GM23338 (cell line): ENCODE results near the gene CNTRL. TPM values are rescaled to one million over a fixed set of nuclear protein-coding genes. Genes with fewer than 3 reads are reported as not detected.
"Not testable (repeated sequence)": the region's sequence is repeated elsewhere in the genome, so short reads cannot be mapped to it uniquely, and the experiment has no call there.

Experiments used
- ATAC-seq: fragments of 200-7000 bp; cut with Tn5 transposase; 3 replicates; pipeline ENCODE4 v1.9.1; 2020
- DNase-seq: peaks from one replicate; pipeline ENCODE4 v3.0.0-alpha.2; 2015; ENCODE audit warnings: low spot score
- H2AFZ ChIP-seq: fragments of 200-600 bp; sonication (generic); 2 replicates; pipeline ENCODE4 v1.8.0; 2016; ENCODE audit warnings: antibody characterized with exemption, mild to moderate bottlenecking, moderate library complexity
- H3F3A ChIP-seq: fragments of 200-600 bp; sonication (generic); replicated peaks from 2 replicates; pipeline ENCODE4 v1.8.0; 2017; ENCODE audit warnings: antibody characterized with exemption, mixed run types, low read depth
- H3K27ac ChIP-seq: fragments of 200-600 bp; sonication (generic); 2 replicates; pipeline ENCODE4 v1.6.1; 2016; ENCODE audit warnings: low read depth
- H3K27me3 ChIP-seq: fragments of 200-600 bp; sonication (generic); 2 replicates; pipeline ENCODE4 v1.8.0; 2016; ENCODE audit warnings: mild to moderate bottlenecking, mixed run types, moderate library complexity; ENCODE audit not compliant: insufficient read depth
- H3K36me3 ChIP-seq: fragments of 200-600 bp; sonication (generic); 2 replicates; pipeline ENCODE4 v1.8.0; 2016; ENCODE audit warnings: mild to moderate bottlenecking; ENCODE audit not compliant: insufficient read depth
- H3K4me1 ChIP-seq: fragments of 200-600 bp; sonication (generic); 2 replicates; pipeline ENCODE4 v1.8.0; 2016; ENCODE audit warnings: mild to moderate bottlenecking, moderate library complexity; ENCODE audit not compliant: insufficient read depth
- H3K4me2 ChIP-seq: fragments of 200-600 bp; sonication (generic); 2 replicates; pipeline ENCODE4 v1.7.1; 2017; ENCODE audit warnings: mixed run types
- H3K4me3 ChIP-seq: fragments of 200-600 bp; sonication (generic); 2 replicates; pipeline ENCODE4 v1.6.1; 2016; ENCODE audit warnings: mixed run types
- H3K79me2 ChIP-seq: fragments of 200-600 bp; sonication (generic); replicated peaks from 2 replicates; pipeline ENCODE4 v1.8.0; 2017; ENCODE audit warnings: mild to moderate bottlenecking; ENCODE audit not compliant: insufficient read depth
- H3K9me2 ChIP-seq: fragments of 200-600 bp; sonication (generic); 2 replicates; pipeline ENCODE4 v1.8.0; 2017; ENCODE audit not compliant: insufficient read depth
- H4K20me1 ChIP-seq: fragments of 200-600 bp; sonication (generic); replicated peaks from 2 replicates; pipeline ENCODE4 v1.8.0; 2017; ENCODE audit warnings: mild to moderate bottlenecking; ENCODE audit not compliant: insufficient read depth
- H3K27ac Mint-ChIP-seq: 2 replicates; pipeline ENCODE4 v1.8.0; 2020; ENCODE audit warnings: inconsistent platforms, mild to moderate bottlenecking, moderate library complexity, mixed read lengths
- H3K27me3 Mint-ChIP-seq: 3 replicates; pipeline ENCODE4 v1.8.0; 2022; ENCODE audit warnings: low read depth, mild to moderate bottlenecking, moderate library complexity, mixed read lengths, inconsistent platforms; ENCODE audit not compliant: insufficient read depth, poor library complexity
- H3K36me3 Mint-ChIP-seq: 3 replicates; pipeline ENCODE4 v1.8.0; 2021; ENCODE audit warnings: low read depth, mild to moderate bottlenecking, inconsistent platforms, moderate library complexity, mixed read lengths
- H3K4me1 Mint-ChIP-seq: 3 replicates; pipeline ENCODE4 v1.8.0; 2020; ENCODE audit warnings: mild to moderate bottlenecking, inconsistent platforms, mixed read lengths
- H3K4me3 Mint-ChIP-seq: 3 replicates; pipeline ENCODE4 v1.8.0; 2021; ENCODE audit warnings: moderate library complexity, mild to moderate bottlenecking, inconsistent platforms, mixed read lengths
- H3K9me3 Mint-ChIP-seq: 3 replicates; pipeline ENCODE4 v1.8.0; 2020; ENCODE audit warnings: moderate library complexity, mild to moderate bottlenecking, inconsistent platforms, mixed read lengths
- EZH2phosphoT487 ChIP-seq: fragments of 200-600 bp; sonication (generic); IDR thresholded peaks from one replicate; pipeline ENCODE4 v1.8.1; 2018; ENCODE audit warnings: antibody characterized with exemption; ENCODE audit not compliant: unreplicated experiment
- JUNB ChIP-seq: IDR thresholded peaks from one replicate; pipeline ENCODE4 v1.6.1; 2016; ENCODE audit warnings: antibody characterized with exemption; ENCODE audit not compliant: unreplicated experiment
- polyA plus RNA-seq: library from polyadenylated mRNA; unstranded; fragments of >200 nt; fragmentation: Nextera tagmentation; extraction: Ambion mirVana; gene quantifications from 2 replicates; pipeline ENCODE4 v1.2.1, GENCODE V29; 2016
- total RNA-seq: library from RNA; depleted of rRNA; stranded (reverse); fragments of >200 nt; shearing (Covaris generic); gene quantifications from 2 replicates; pipeline ENCODE4 v1.2.3, GENCODE V29; 2014
- TF ChIP-seq, protein P1 (sequence below), 2 experiments: fragments of 200-600 bp in 1 of 2; sonication (generic) in 1 of 2; conservative IDR thresholded peaks; 2 replicates each; pipeline versions ENCODE4 v1.5.1 to v1.6.1; 2016 to 2017; ENCODE audit warnings: antibody characterized with exemption in 2 of 2, low read depth in 2 of 2, mild to moderate bottlenecking in 2 of 2, moderate library complexity in 1 of 2
- TF ChIP-seq, protein P2 (sequence below): IDR thresholded peaks from one replicate; pipeline ENCODE4 v1.6.1; 2018; ENCODE audit warnings: antibody characterized with exemption; ENCODE audit not compliant: unreplicated experiment

Gene CNTRL
- total and polyA plus RNA-seq, 2 experiments from 2014 or later: 9.2 to 11.7 TPM

DNA sequence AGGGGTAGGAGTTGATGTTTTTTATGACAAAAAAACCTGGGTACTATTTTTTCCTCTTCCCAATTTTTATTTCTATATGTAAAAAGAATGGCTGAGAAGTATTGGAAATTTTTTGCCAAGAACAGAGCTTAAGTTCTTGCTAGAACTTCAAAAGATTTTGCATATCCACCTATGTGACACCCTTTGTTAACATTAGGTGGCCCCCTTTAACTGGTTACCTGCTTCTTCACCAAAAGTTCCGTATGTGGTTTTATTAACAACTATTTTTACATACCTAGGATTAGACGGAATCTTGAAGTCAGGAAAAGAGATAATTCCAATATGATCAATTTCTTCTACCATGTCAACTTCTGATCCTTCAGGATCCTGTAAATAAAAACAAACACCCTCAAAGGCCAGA, 40.2 kb upstream of the CNTRL start:
- no peak overlapping the region for H2AFZ ChIP-seq
- TF ChIP-seq, protein P1, sequence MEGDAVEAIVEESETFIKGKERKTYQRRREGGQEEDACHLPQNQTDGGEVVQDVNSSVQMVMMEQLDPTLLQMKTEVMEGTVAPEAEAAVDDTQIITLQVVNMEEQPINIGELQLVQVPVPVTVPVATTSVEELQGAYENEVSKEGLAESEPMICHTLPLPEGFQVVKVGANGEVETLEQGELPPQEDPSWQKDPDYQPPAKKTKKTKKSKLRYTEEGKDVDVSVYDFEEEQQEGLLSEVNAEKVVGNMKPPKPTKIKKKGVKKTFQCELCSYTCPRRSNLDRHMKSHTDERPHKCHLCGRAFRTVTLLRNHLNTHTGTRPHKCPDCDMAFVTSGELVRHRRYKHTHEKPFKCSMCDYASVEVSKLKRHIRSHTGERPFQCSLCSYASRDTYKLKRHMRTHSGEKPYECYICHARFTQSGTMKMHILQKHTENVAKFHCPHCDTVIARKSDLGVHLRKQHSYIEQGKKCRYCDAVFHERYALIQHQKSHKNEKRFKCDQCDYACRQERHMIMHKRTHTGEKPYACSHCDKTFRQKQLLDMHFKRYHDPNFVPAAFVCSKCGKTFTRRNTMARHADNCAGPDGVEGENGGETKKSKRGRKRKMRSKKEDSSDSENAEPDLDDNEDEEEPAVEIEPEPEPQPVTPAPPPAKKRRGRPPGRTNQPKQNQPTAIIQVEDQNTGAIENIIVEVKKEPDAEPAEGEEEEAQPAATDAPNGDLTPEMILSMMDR (conservative IDR thresholded peaks at IDR 0.05; ENCODE audit: low read depth in 2 of 2): peak in 1 of 2 experiments; percentile 15; a peak in 1 of 4 replicates
- TF ChIP-seq, protein P2, sequence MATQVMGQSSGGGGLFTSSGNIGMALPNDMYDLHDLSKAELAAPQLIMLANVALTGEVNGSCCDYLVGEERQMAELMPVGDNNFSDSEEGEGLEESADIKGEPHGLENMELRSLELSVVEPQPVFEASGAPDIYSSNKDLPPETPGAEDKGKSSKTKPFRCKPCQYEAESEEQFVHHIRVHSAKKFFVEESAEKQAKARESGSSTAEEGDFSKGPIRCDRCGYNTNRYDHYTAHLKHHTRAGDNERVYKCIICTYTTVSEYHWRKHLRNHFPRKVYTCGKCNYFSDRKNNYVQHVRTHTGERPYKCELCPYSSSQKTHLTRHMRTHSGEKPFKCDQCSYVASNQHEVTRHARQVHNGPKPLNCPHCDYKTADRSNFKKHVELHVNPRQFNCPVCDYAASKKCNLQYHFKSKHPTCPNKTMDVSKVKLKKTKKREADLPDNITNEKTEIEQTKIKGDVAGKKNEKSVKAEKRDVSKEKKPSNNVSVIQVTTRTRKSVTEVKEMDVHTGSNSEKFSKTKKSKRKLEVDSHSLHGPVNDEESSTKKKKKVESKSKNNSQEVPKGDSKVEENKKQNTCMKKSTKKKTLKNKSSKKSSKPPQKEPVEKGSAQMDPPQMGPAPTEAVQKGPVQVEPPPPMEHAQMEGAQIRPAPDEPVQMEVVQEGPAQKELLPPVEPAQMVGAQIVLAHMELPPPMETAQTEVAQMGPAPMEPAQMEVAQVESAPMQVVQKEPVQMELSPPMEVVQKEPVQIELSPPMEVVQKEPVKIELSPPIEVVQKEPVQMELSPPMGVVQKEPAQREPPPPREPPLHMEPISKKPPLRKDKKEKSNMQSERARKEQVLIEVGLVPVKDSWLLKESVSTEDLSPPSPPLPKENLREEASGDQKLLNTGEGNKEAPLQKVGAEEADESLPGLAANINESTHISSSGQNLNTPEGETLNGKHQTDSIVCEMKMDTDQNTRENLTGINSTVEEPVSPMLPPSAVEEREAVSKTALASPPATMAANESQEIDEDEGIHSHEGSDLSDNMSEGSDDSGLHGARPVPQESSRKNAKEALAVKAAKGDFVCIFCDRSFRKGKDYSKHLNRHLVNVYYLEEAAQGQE: no peak
- Mint-ChIP-seq H3K9me3 (no peaks in the 10 kb centered on the region), H3K27ac (no peak overlapping the region), H3K36me3 (no peaks in the 10 kb centered on the region), H3K4me3 (no peak overlapping the region), H3K27me3 (no peaks in the 10 kb centered on the region), H3K4me1 (no peaks in the 10 kb centered on the region)
- no peaks in the 10 kb centered on the region for H3K27me3 ChIP-seq
- ATAC-seq (no peak), DNase-seq (no peak)
- no peak overlapping the region for H3K4me3 ChIP-seq
- H3K9me2 ChIP-seq: no peaks in the 10 kb centered on the region
- H3K4me1 ChIP-seq: no peaks in the 10 kb centered on the region
- H3K27ac ChIP-seq: no peak overlapping the region
- no peaks in the 10 kb centered on the region for H3K36me3 ChIP-seq
- no peaks in the 10 kb centered on the region for H3F3A ChIP-seq
- no peaks in the 10 kb centered on the region for H4K20me1 ChIP-seq
- H3K79me2 ChIP-seq: no peaks in the 10 kb centered on the region
- no peak overlapping the region for H3K4me2 ChIP-seq

DNA sequence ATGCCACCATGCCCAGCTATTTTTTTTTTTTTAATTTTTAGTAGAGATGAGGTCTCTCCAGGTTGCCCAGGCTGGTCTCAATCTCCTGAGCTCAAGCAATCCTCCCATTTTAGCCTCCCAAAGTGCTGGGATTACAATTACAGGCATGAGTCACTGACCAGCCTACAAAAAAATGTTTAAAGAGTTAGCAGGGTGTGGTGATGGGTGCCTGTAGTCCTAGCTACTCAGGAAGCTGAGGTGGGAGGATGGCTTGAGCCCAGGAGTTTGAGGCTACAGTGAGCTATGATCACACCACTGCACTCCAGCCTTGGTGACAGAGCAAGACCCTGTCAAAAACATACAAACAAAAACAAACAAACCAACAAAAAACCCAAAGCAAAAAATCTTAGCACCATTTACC, 39.0 kb upstream of the CNTRL start:
- H2AFZ ChIP-seq, H3K27ac Mint-ChIP-seq, H3K4me3 Mint-ChIP-seq, H3K4me2 ChIP-seq, H3K79me2 ChIP-seq, H3K9me3 Mint-ChIP-seq, H3K9me2 ChIP-seq, H3K4me1 ChIP-seq, DNase-seq, H3K4me1 Mint-ChIP-seq, H3K27ac ChIP-seq, H3F3A ChIP-seq, ATAC-seq, H3K27me3 Mint-ChIP-seq, H3K36me3 ChIP-seq, H3K36me3 Mint-ChIP-seq, H3K4me3 ChIP-seq, H4K20me1 ChIP-seq, H3K27me3 ChIP-seq: not testable (repeated sequence)

DNA sequence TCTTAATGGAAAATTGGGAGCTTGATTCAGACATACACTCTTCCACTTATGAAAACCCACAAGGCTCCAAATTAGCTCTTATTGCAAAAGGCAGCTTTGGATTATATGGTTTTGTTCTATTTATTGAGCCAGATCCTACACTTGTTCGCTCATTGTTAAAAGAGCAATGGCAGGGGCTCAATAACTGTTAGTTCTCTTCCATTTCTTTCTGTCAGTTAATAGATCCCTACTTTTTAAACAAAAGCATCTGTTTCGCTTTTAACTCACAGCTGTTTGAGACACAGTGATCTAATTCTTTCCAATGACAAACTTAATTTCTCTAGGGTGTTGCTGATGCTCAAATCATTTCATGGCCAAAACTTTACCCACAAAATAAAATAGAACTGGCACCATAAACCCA, 36.4 kb upstream of the CNTRL start:
- TF ChIP-seq, protein P1 (conservative IDR thresholded peaks at IDR 0.05; ENCODE audit: low read depth in 2 of 2): no peak
- TF ChIP-seq JUNB (no peak), EZH2phosphoT487 (no peak)
- Histone ChIP-seq H3K4me3 (no peak overlapping the region), H3K27me3 (no peaks in the 10 kb centered on the region), H3K79me2 (no peaks in the 10 kb centered on the region), H3K27ac (no peak overlapping the region), H3K4me1 (no peaks in the 10 kb centered on the region), H3K4me2 (no peak overlapping the region), H2AFZ (no peak overlapping the region), H3K9me2 (no peaks in the 10 kb centered on the region), H3K36me3 (no peaks in the 10 kb centered on the region), H4K20me1 (no peaks in the 10 kb centered on the region), H3F3A (no peaks in the 10 kb centered on the region)
- Mint-ChIP-seq H3K27me3 (peaks cover 3% of the 10 kb centered on the region), H3K36me3 (no peaks in the 10 kb centered on the region), H3K27ac (no peak overlapping the region), H3K4me3 (no peak overlapping the region), H3K9me3 (no peaks in the 10 kb centered on the region), H3K4me1 (no peaks in the 10 kb centered on the region)
- DNase-seq: no peak
- ATAC-seq: no peak
